SK-N-SH treated with all-trans-retinoic acid at 6 μM for 48 hours (cell line): ENCODE results near the gene RPS6KA2.

ENCODE experiments used
- BACH2 ChIP-seq: fragments of 250-450 bp; sonication (Bioruptor Pico); IDR thresholded peaks from 2 replicates; pipeline ENCODE4 v1.9.0; 2021; ENCODE audit warnings: mild to moderate bottlenecking, borderline replicate concordance
- GLIS3 ChIP-seq: fragments of 250-450 bp; sonication (Bioruptor Pico); IDR thresholded peaks from 2 replicates; pipeline ENCODE4 v1.5.0; 2020; ENCODE audit warnings: mild to moderate bottlenecking, moderate library complexity

- TF ChIP-seq BACH2 (CRISPR knock-in tag) = no peak
- TF ChIP-seq GLIS3 (CRISPR knock-in tag) = no peak
These were observed 81.7 kb downstream of the RPS6KA2 start for GRCh38 chr6:166545156-166546034.
